ENCODE measurements around the gene GBP1.

Gene GBP1

DNA sequence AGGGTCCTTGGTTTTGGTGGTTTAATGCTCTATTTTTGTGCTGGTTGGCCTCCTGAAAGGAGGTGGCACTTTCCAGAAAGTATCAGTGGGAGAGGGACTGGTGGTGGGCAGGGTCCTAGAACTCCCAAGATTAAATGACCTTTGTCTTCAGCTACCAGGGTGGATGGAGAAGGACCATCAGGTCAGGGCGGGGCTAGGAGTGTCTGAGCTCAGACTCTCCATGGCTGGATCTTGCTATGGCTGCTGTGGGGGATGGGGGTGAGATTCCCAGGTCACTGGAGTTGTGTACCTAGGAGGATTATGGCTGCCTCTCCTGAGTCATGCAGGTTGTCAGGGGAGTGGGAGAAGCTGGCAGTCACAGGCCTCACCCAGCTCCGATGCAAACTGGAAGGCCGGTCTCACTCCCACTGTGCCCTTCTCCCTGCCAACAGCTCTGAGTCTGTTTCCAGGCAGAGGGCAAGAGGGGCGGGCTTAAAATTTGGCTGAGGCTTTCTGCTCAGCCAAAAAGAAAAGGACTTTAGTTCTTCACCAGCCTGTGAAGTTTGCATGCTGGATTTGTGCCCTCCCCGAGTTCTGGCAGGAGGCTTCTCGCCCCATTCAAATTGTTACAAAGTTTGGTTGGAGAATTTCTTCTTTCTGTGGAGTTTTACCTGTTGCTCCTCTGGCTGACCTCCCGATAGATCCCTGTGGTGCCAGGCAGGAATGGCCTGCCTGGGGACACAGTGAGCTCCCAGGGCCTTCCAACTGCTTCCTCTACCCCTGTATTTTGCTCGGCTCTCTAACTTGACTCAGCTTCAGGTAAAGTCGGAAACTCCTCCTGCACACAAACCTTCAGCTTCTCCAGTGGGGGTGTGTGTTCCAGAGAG is 59.5 kb downstream of the GBP1 start:
- DNase-seq = no peak
